HG03280 (cell line): ENCODE data around the gene CRCP.
"Not testable (repeated sequence)": the region's sequence is repeated elsewhere in the genome, so short reads cannot be mapped to it uniquely, and the experiment has no call there.

ENCODE experiments used
- ATAC-seq: cut with Tn5 transposase; IDR thresholded peaks from one replicate; pipeline ENCODE4 v1.9.1; 2021; ENCODE audit warnings: mild to moderate bottlenecking, moderate library complexity; ENCODE audit not compliant: unreplicated experiment

CRCP gene

GRCh38 chr7:66114743-66115649 lies at the start of gene CRCP:
CRCP (plus strand) TSS chr7:66114847; CDS start chr7:66114963, 116 bp downstream.
- peak; percentile 87 for ATAC-seq

GRCh38 chr7:66069732-66070131 lies 44.9 kb upstream of the CRCP start:
- no peak for ATAC-seq

- ATAC-seq = no peak
These were observed 44.4 kb upstream of the CRCP start for GRCh38 chr7:66070222-66070621.

- ATAC-seq = not testable (repeated sequence)
These were observed 42.4 kb upstream of the CRCP start for GRCh38 chr7:66072208-66072607.

GRCh38 chr7:66075590-66076461 lies 38.8 kb upstream of the CRCP start, which contains the start of gene ASL:
ASL (plus strand) TSS chr7:66075819; CDS start chr7:66076082, 263 bp downstream.
- peak; percentile 99 for ATAC-seq

- no peak for ATAC-seq
These were observed 38.0 kb upstream of the CRCP start for GRCh38 chr7:66076462-66077329.

- no peak for ATAC-seq
These were observed 36.6 kb upstream of the CRCP start for GRCh38 chr7:66078067-66078466.

- ATAC-seq = no peak
These were observed 32.6 kb upstream of the CRCP start for GRCh38 chr7:66082083-66082482.

GRCh38 chr7:66082886-66083415 lies 31.7 kb upstream of the CRCP start:
- no peak for ATAC-seq

GRCh38 chr7:66083677-66084076 lies 31.0 kb upstream of the CRCP start:
- ATAC-seq = no peak

- ATAC-seq = no peak
These were observed 25.5 kb upstream of the CRCP start for GRCh38 chr7:66088861-66089838.

GRCh38 chr7:66092654-66093053 lies 22.0 kb upstream of the CRCP start:
- no peak for ATAC-seq

GRCh38 chr7:66095010-66095409 lies 19.6 kb upstream of the CRCP start:
- ATAC-seq = no peak

- no peak for ATAC-seq
These were observed 15.5 kb upstream of the CRCP start for GRCh38 chr7:66099232-66099550.

GRCh38 chr7:66099551-66100407 lies 14.9 kb upstream of the CRCP start:
- peak; percentile 59 for ATAC-seq

GRCh38 chr7:66100408-66101050 lies 14.1 kb upstream of the CRCP start:
- ATAC-seq = no peak

GRCh38 chr7:66102168-66102567 lies 12.5 kb upstream of the CRCP start:
- not testable (repeated sequence) for ATAC-seq

- not testable (repeated sequence) for ATAC-seq
These were observed 10.7 kb upstream of the CRCP start for GRCh38 chr7:66103994-66104393.
